Measurements from ENCODE around the gene UBAP2L. TPM values are rescaled to one million over a fixed set of nuclear protein-coding genes. Genes with fewer than 3 reads are reported as not detected.
"Not testable (repeated sequence)": the region's sequence is repeated elsewhere in the genome, so short reads cannot be mapped to it uniquely, and the experiment has no call there.

Gene UBAP2L
- polyA plus RNA-seq, 6 donors from 2014 or later, result 23.7 to 81.6 (median 47.4) TPM

GRCh38 chr1:154272217-154272998 is 51.7 kb downstream of the UBAP2L start, which contains the start of gene HAX1:
Gene HAX1 (plus strand): TSS chr1:154272629. CDS start chr1:154272724, 95 bp downstream.
- Mint-ChIP-seq H3K4me1 (peaks cover 18 to 40% (median 34%) of the 10 kb centered on the region in 3 donors), H3K4me3 (peak within 1 kb of the TSS; percentile 96 to 99 (median 98)), H3K9me3 (no peaks in the 10 kb centered on the region), H3K27ac (peak within 1 kb of the TSS; percentile 95 to 100 (median 98)), H3K36me3 (peaks cover 10 to 22% of the 10 kb centered on the region in 2 donors), H3K27me3 (no peaks in the 10 kb centered on the region)
- DNase-seq (peak; percentile 97), ATAC-seq (ENCODE audit: low read depth in 2 of 2) (peak; percentile 90 to 94)

DNA sequence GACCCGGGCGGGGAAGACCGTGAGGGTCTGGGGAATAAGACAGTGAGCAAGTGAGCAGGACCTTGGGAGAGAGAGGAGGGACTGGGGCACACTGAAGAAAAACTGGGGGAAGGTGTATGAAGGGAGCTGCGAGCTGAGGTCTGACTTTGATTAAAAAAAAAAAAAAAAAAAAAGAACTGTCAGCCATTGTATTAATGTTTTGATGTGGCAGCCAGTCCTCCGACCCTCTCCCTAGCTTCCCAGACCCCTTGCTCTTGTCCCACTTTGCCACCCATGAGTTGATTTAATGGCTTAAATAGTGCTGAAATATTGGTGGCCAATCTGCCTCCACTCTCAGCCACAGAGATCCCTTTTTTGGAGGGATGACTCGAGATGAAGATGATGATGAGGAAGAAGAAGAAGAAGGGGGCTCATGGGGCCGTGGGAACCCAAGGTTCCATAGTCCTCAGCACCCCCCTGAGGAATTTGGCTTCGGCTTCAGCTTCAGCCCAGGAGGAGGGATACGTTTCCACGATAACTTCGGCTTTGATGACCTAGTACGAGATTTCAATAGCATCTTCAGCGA is 52.3 kb downstream of the UBAP2L start:
- Mint-ChIP-seq H3K27ac (peak overlapping the region; percentile 95 to 100 (median 98)), H3K36me3 (peaks cover 10 to 22% of the 10 kb centered on the region in 2 donors), H3K4me1 (peaks cover 18 to 40% (median 34%) of the 10 kb centered on the region in 3 donors), H3K4me3 (peak overlapping the region; percentile 96 to 99 (median 98)), H3K27me3 (no peaks in the 10 kb centered on the region), H3K9me3 (no peaks in the 10 kb centered on the region)
- no peak for DNase-seq
- no peak for ATAC-seq (ENCODE audit: low read depth in 2 of 2)

GRCh38 chr1:154276797-154277196 is 56.0 kb downstream of the UBAP2L start:
- DNase-seq, result no peak
- Mint-ChIP-seq H3K36me3 (peaks cover 7 to 12% of the 10 kb centered on the region in 2 donors), H3K4me1 (peaks cover 18 to 33% (median 27%) of the 10 kb centered on the region in 3 donors)

DNA sequence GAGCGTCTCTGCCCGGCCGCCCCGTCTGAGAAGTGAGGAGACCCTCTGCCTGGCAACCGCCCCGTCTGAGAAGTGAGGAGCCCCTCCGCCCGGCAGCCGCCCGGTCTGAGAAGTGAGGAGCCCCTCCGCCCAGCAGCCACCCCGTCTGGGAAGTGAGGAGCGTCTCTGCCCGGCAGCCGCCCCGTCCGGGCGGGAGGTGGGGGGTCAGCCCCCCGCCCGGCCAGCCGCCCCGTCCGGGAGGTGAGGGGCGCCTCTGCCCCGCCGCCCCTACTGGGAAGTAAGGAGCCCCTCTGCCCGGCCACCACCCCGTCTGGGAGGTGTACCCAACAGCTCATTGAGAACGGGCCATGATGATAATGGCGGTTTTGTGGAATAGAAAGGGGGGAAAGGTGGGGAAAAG is 66.8 kb downstream of the UBAP2L start:
- not testable (repeated sequence) for H3K4me3 Mint-ChIP-seq

More at GRCh38 chr1:154276797-154277196, 56.0 kb downstream of the UBAP2L start:
- Mint-ChIP-seq H3K4me3 (no peak overlapping the region), H3K9me3 (no peaks in the 10 kb centered on the region), H3K27ac (no peak overlapping the region), H3K27me3 (no peaks in the 10 kb centered on the region)
- no peak for ATAC-seq (ENCODE audit: low read depth in 2 of 2)

GRCh38 chr1:154288661-154289060 is 67.9 kb downstream of the UBAP2L start:
- peaks cover 8 to 22% (median 12%) of the 10 kb centered on the region in 3 donors for H3K27me3 Mint-ChIP-seq
- H3K27ac Mint-ChIP-seq, result no peak overlapping the region
- peaks cover 4 to 15% (median 6%) of the 10 kb centered on the region in 7 donors for H3K9me3 Mint-ChIP-seq
- H3K36me3 Mint-ChIP-seq, result peaks cover 0 to 7% of the 10 kb centered on the region in 2 donors
- DNase-seq (no peak), ATAC-seq (ENCODE audit: low read depth in 2 of 2) (no peak)
- no peaks in the 10 kb centered on the region for H3K4me1 Mint-ChIP-seq
- H3K4me3 Mint-ChIP-seq, result no peak overlapping the region

More for the DNA sequence above, 66.8 kb downstream of the UBAP2L start:
- H3K27ac Mint-ChIP-seq; H3K36me3 Mint-ChIP-seq; ATAC-seq (ENCODE audit: low read depth in 2 of 2); H3K4me1 Mint-ChIP-seq; DNase-seq; H3K9me3 Mint-ChIP-seq: not testable (repeated sequence)
- peaks cover 8 to 15% (median 12%) of the 10 kb centered on the region in 3 donors for H3K27me3 Mint-ChIP-seq

- ATAC-seq (ENCODE audit: low read depth in 2 of 2) (no peak), DNase-seq (no peak)
- Mint-ChIP-seq H3K4me3 (no peak overlapping the region), H3K9me3 (peaks cover 9 to 33% (median 24%) of the 10 kb centered on the region in 7 donors), H3K27me3 (peaks cover 8 to 27% (median 9%) of the 10 kb centered on the region in 3 donors), H3K27ac (no peak overlapping the region), H3K4me1 (no peaks in the 10 kb centered on the region), H3K36me3 (peaks cover 5 to 15% of the 10 kb centered on the region in 2 donors)
Observed at GRCh38 chr1:154290921-154291320, 70.2 kb downstream of the UBAP2L start.

DNA sequence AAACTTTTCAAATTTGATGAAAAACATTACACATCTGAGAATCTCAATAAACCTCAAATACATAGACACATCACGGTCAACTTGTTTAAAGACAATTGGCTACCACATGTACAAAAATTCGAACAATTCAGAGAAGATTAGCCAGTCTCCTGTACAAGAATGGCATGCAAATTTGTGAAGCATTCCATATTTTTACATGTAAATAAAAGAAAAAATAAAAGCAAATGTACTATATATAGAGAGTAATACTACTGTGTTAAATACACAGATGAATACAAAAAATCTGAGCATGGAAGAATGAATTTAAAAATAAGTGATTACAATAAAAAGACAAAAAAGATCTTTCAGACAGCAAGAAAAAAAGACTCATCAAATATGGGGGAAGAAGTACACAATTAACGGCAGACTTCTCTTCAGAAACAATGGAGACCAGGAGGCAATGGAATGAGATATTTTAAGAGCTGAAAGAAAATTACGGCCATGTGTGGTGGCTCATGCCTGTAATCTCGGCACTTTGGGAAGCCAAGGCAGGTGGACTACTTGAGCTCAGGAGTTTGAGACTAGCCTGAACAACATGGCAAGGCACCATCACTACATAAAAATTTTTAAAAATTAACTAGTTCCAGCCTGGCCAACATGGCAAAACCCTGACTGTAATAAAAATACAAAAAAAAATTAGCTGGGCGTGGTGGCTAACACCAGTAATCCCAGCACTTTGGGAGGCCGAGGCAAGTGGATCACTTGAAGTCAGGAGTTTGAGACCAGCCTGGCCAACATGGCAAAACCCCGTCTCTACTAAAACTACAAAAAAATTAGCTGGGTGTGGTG is 74.9 kb downstream of the UBAP2L start:
- Mint-ChIP-seq H3K27me3 (peaks cover 8 to 29% (median 9%) of the 10 kb centered on the region in 3 donors), H3K4me3 (peak overlapping the region in 1 of 8 donors; percentile 68), H3K27ac (peak overlapping the region in 1 of 6 donors; percentile 30), H3K9me3 (peaks cover 9 to 42% (median 31%) of the 10 kb centered on the region in 7 donors), H3K36me3 (peaks cover 5 to 16% of the 10 kb centered on the region in 2 donors), H3K4me1 (no peaks in the 10 kb centered on the region)
- DNase-seq, result no peak
- no peak for ATAC-seq (ENCODE audit: low read depth in 2 of 2)

- no peak for DNase-seq
- Mint-ChIP-seq H3K4me3 (no peak overlapping the region), H3K9me3 (peaks cover 0 to 11% (median 5%) of the 10 kb centered on the region in 7 donors), H3K36me3 (no peaks in the 10 kb centered on the region), H3K27me3 (peaks cover 4 to 26% (median 18%) of the 10 kb centered on the region in 3 donors), H3K27ac (no peak overlapping the region), H3K4me1 (no peaks in the 10 kb centered on the region)
- no peak for ATAC-seq (ENCODE audit: low read depth in 2 of 2)
Observed at GRCh38 chr1:154301582-154301981, 80.8 kb downstream of the UBAP2L start.

- Mint-ChIP-seq H3K4me3 (no peak overlapping the region), H3K36me3 (no peaks in the 10 kb centered on the region), H3K4me1 (no peaks in the 10 kb centered on the region), H3K9me3 (peaks cover 0 to 11% (median 0%) of the 10 kb centered on the region in 7 donors), H3K27me3 (peaks cover 0 to 29% (median 10%) of the 10 kb centered on the region in 3 donors), H3K27ac (no peak overlapping the region)
- ATAC-seq (ENCODE audit: low read depth in 2 of 2) (no peak), DNase-seq (no peak)
Observed at GRCh38 chr1:154304664-154305337, 84.0 kb downstream of the UBAP2L start.

DNA sequence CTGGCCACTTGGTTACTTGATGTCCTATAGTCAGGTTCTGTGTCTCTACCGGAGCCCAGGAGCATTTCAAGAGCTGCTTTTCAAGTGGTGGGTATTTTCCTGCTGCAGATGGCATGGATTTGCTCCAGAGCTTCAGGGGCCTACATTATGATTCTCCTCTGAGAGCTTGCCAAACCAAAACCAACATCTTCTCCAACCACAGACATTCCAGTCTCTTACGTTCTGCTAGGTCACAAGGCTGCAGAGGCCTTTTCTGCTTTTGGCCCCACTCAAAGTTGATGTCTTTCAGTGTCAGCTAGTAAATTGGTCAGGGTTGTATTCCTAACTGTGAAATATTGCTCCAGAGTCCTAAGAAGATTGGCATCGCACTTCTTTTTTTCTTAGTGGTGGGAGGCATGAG is 85.4 kb downstream of the UBAP2L start:
- Mint-ChIP-seq H3K9me3 (peaks cover 0 to 12% (median 0%) of the 10 kb centered on the region in 7 donors), H3K27me3 (peaks cover 0 to 23% (median 10%) of the 10 kb centered on the region in 3 donors), H3K4me1 (no peaks in the 10 kb centered on the region), H3K27ac (peak overlapping the region in 1 of 6 donors; percentile 78), H3K4me3 (no peak overlapping the region), H3K36me3 (no peaks in the 10 kb centered on the region)
- ATAC-seq (ENCODE audit: low read depth in 2 of 2) (no peak), DNase-seq (no peak)

DNA sequence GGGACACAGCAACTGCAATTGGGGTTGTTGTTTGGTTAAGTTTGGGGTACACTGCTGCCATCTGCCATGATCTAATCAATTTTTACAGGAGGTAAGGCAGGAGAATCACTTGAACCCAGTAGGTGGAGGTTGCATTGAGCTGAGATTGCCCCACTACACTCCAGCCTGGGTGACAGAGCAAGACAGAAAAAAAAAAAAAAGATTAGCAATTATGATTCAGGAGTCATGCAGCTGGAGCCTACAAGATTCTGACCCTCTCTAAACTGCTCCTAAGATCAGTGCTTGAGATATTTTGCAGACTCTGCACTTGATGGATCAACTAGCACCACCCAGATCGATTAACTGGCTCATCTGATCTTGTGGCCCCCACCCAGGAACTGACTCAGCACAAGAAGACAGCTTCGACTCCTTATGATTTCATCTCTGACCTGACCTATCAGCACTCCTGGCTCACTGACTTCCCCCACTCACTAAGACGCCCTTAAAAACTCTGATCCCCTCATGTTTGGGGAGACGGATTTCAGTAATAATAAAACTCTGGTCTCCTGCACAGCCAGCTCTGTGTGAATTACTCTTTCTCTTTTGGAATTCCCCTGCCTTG is 87.0 kb downstream of the UBAP2L start:
- not testable (repeated sequence) for H3K4me3 Mint-ChIP-seq; ATAC-seq (ENCODE audit: low read depth in 2 of 2); H3K36me3 Mint-ChIP-seq; H3K4me1 Mint-ChIP-seq; DNase-seq
- peaks cover 0 to 29% (median 17%) of the 10 kb centered on the region in 3 donors for H3K27me3 Mint-ChIP-seq
- peak overlapping the region in 1 of 6 donors; percentile 46 for H3K27ac Mint-ChIP-seq
- peaks cover 0 to 12% (median 0%) of the 10 kb centered on the region in 7 donors for H3K9me3 Mint-ChIP-seq

- H3K4me3 Mint-ChIP-seq; ATAC-seq (ENCODE audit: low read depth in 2 of 2); H3K36me3 Mint-ChIP-seq; H3K4me1 Mint-ChIP-seq; H3K27ac Mint-ChIP-seq; DNase-seq: not testable (repeated sequence)
- Mint-ChIP-seq H3K9me3 (peaks cover 0 to 12% (median 0%) of the 10 kb centered on the region in 7 donors), H3K27me3 (peaks cover 7 to 41% (median 24%) of the 10 kb centered on the region in 3 donors)
Observed at GRCh38 chr1:154309136-154309535, 88.4 kb downstream of the UBAP2L start.

All from naive B cell (primary cell).